SK-N-DZ (cell line): Measurements from ENCODE around the gene SSUH2.

Experiments used
- DNase-seq: peaks from one replicate; pipeline ENCODE4 v3.0.0-alpha.2; 2015; ENCODE audit warnings: low spot score

The SSUH2 gene

DNA sequence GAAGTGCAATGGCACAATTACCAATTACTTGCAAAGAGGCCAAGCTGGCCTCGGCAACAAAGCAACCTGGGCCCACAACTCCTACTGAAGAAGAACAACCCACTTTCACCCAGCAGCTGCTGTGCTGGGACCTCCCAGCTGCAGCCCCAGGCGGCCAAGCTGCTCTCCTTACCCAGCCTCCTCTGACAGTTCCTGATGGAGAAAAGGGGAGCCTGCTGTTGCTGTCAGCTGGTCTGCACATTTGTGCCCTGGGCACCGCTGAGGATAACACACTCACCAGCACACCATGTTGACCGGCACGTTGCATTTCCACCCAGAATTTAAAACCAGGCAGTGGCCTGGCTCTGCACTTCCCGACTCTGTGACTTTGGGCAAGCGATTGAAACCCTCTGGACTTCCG, 33.6 kb downstream of the SSUH2 start:
- DNase-seq: no peak

DNA sequence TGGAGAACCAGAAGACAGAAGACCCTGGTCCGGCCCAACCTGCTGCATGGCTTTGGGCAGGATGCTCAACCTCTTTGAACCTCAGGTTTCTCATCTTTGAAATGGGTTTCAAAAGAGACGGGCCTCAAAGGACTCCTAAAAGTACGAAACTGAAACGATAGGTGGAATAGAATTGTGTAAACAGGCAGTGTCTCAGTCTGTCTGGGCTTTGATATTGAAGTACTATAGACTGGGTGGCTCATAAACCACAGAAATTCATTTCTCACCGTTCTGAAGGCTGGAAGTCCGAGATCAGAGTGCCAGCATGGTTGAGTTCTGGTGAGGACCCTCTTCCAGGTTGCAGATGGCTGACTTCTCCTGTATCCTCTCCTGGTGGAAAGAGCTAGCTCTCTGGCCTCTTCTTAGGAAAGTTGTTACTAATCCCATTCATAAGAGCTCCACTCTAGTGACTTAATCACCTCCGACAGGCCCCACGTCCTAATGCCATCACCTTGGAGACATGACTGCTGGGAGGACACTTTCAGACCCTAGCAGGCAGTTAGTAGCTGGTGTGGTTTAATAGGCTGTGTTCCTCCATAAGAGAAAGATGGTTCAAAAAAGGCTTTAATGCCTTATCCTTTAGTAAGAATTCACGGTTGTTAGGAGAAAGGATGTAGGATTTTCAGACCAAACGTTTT, 35.7 kb downstream of the SSUH2 start:
- no peak for DNase-seq

DNA sequence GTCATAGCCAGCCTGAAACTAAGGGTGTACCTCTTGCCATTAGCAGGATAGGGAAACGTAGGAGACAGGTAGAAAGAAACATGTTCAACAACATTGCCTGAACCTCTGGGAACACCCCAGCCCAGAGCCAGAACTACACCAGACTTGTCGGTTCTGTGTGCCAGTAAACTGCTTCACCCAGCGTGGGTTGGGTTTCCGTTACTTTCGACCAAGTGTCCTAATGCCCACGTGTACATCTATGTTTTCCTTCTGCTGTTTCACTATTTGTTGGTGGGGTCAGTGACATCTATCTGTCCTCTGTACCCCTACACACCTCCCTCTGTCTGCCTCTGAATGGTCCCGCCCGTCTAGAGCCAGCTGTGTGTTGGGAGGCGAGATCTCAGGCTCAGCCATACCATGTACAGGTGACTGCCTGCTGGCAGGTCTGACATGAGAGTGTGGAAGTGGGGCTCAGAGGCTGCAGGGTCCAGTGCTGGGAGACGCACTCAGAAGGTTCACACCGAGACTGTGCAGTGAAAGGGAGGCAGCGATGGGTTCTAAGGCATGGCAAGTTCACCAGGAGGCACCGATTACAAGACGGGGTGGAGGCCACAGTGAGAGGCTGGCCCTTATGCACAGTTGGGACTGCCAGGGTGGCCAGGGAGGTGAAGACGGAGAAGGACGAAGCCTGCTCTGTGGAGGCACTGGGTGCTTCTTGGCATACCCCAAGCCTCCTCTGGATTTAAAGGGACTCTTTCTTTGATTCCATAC, 36.4 kb downstream of the SSUH2 start:
- no peak for DNase-seq

DNA sequence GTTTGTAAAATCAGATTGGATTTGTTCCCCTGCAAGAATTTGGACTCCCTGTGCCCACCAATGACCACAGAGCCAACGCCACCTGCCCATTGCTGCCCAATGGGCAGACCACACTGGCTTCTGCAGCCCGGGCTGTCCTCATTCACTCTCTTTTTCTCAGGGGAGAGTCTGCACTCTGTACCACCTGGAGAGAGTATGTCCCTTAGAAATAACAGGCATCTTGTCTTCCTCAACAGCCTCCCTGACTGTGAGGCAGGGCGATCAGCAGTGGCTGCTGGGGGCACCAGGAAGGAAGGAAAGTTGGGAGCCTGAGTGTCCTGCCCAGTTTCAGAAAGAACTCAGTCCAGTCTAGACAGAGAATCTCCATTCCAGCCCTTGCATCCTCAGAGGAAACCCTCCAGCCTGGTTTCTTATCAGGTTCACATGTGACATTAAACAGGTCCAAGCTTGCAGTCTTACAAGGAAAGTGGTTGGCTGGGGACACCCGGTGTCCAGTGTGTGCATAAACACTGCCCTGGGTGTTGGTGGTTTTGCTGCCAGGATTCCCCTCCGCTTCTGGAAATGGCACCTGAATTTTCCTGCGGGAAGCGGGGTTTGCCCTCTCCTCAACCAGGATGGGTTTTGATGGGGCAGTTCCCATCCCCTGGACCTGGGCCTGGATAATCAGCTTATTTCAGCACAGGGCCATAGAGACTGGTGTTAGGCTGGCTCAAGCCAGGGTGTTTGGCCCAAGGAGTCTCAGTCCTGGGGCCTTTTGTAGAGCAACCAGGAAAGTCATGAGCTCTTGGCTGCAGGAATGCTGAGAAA, 37.2 kb downstream of the SSUH2 start:
- peak; percentile 95 for DNase-seq

DNA sequence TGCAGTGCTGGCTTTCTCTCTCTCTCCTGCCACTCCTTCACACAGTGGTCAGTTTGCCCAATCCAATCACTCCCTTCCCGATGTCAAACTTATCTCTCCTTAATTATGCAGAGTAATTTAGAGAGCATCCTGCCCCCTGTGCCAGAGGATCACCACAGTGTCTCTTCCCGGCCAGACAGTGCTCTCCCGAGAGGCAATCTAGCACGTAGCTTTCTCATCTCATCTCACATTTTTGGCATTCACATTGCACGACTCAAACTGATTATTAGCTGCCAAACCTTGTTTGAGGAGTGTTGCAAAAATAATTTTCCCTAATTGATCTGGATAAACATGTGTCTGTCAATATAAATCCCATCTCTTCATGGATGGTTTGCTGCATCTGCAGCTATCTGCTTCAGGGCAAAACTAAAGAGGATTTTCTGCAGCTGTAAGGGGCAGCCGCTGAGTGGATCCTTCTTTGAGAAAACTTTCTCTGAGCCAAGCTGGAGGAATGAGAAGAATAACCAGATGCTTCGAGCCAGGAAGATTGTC, 37.8 kb downstream of the SSUH2 start:
- DNase-seq: no peak

DNA sequence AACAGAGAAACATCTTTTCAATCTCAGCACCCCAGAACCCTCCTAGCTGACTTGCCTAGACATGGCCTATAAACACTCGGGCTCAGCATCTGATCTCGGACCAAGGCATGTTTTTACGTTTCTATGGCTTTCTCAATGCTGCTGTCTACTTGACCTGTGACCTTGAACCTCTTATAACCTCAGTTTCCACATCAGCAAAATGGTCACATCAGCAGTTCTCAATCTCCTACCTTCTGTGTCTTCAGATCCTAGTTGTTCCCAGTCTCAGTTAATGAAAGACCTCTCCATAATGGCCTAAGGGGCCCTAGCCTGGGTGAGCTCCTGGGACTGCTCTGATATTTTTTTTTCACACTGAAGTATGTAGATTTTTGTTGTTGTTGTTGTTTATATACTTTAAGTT, 39.6 kb downstream of the SSUH2 start:
- no peak for DNase-seq

DNA sequence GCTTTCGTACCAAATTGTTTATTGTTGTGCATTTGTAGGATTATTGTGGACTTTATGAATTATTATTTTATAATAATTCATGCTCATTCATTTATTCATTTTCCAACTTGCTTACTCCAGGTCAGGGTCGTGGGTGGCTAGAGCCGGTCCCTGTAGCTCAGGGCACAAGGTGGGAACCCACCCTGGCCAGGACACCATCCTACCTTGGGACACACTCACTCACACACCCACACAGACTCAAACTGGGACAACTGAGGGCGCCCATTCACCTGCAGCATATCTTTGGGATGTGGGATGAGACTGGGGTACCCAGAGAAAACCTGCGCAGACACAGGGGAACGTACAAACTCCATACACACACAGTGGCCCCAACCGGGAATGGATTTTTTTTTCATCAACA, 40.6 kb downstream of the SSUH2 start:
- no peak for DNase-seq

DNA sequence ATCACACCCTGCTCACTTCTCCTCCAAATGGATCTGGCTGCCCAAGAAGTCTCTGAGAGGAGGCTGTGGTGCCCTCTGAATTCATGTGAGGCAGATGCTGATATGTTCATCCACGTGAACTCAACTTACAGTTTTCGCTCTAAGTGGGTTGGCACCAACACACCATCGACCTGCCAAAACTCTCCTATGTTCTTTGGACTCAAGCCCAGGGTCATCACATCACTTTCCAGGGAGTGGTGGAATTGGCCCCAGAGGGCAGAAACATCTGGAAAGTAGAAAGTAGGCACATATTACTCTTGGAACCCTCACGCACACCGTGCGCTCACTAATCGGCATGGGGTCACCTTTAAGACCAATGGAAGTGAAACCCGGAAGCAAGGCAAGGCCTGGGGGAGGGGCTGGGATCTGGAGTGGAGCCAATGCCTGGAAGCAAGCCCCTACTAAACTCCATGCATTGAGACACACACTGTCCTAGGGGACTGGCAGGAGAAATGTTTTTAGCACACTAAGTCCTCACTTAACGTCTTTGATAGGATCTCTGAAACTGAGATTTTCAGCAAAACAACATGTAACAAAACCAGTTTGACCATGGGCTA, 41.4 kb downstream of the SSUH2 start:
- no peak for DNase-seq

DNA sequence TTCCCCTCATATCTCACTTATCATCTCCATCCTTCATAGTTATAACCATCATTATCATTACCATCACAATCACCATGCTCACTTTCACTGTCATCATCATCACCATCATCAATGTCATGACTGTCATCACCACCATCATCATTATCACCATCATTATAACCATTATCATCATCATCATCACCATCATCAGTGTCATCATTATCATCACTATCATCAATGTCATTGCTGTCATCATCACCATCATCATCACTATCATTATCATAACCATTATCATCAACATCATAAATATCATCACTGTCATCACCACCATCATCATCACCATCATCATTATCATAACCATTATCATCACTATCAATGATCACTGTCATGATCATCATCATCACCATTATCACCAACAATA, 44.1 kb downstream of the SSUH2 start:
- DNase-seq: no peak

DNA sequence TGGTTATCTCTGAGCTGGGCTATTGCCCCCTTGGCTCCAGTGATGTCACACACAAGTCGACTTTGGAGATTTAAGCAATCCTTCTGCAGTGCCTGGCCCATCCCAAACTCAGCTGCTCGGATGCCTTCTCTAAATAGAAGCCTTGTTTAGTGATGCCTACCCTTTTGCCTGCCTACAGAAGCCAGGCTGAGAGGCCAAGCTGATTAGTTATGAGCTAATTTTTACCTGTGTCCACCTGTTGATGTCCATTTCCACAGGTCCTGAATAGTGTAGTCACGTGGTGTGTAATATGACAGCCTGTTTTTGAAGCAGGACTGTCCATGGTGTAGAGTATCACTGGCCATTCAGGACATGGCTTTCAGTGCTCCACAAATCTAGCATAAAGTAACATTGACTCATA, 45.5 kb downstream of the SSUH2 start:
- no peak for DNase-seq

DNA sequence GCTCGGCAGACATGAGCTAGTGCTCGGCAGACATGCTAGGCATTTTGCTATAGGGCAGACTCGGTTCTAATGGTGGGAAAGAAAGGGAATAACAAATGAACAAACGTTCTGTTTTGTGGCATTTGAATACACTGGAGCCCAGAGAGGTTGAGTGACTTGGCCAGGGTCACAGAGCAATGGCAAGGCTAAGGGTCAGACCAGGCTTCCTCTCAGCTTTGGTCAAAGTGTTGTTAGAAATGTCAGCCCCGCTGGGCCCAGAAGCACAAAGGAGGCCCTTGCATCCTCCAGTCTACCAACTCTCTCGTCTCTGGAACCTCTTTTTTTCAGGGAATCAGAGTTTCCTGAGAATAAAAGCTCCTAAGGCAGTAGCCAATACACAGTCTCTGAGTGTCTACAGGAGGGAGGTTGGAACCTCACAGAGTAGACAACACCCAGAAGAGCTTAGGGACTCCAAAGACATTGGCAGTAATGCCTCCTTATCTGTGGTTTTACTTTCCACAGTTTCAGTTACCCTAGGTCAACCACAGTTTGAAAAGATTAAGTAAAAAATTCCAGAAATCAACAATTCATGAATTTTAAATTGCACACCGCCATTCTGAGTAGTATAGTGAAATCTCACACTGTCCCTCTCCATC, 47.3 kb downstream of the SSUH2 start:
- DNase-seq: no peak

DNA sequence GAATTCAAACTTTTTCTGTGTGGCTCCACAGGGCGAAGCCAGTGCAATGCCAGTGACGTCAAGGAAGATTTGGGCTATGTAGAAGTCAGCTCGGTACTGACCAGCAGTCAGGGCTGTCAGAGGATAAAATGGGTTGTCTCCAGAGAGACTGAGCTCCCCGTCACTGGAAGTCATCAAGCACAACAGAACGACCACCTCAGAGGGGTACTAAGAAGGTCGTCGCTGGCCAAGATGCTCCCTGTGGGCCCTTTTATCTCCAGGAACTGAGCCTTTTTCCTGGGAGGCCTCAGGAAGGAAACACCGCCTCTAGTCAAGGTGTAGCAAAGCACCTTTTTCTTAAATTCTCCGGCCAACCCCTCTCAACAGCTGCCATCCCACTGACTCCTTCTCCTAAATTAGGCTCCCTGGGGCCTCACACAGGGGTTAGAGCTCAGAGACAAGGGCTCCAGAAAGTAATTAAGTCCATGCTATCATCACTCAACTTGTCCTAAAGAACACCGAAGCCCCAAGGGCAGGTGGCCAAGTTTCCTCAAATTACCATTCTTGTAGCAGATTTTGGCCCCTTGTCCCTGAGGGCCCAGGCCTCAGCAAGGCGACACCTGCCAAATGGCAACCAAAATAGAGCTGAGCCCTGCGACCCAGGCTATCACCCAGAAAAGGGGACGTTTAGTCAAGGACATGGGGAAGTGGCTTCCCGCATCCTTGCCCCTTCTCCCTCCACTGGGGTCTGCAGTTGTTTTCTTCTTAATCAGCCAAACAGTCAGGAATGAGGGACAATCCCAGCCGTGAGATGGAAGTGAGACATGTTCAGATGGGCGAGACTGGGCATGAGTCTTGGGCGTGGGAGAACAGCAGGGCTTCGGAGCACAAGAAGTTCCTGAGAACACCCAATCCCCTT, 48.0 kb downstream of the SSUH2 start:
- no peak for DNase-seq

DNA sequence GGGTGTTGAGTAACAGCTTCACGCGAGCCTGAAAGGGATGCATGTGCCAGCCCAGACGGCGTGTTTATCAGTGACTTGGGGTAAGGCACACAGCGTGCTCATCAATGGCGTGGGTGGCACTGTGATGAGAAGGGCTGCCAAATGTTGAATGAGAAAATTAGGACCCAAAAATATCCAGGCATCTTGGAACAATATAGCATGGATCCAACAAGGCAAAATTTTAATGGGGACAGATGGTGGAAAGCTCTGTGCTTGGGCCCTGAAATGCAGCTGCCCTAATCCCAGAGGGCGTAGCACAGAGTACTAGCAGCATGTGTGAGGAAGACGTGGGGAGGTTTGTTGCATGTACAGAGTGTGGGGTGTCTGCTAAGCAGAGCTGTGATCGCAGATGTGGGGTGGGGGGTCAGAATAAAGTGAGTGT, 48.9 kb downstream of the SSUH2 start:
- no peak for DNase-seq

DNA sequence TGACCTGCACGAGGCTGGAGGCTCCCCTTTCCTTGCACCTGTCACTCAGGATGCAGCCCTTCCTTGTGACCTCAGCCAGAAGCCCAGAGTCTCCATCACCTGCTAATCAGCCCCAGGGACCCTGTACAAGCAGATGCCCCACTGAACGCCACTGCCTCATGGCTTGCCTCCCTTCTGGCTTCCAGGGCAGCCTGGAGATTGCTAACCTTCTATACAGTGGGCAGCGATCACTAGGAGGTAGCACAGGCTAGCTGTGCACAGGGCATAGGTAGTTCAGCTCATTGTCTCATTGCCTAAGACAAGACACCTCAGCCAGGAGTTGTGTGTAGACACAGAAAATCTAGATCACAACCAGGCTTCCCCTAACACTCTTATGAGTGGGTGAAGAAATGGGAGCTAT, 49.3 kb downstream of the SSUH2 start:
- DNase-seq: no peak

DNA sequence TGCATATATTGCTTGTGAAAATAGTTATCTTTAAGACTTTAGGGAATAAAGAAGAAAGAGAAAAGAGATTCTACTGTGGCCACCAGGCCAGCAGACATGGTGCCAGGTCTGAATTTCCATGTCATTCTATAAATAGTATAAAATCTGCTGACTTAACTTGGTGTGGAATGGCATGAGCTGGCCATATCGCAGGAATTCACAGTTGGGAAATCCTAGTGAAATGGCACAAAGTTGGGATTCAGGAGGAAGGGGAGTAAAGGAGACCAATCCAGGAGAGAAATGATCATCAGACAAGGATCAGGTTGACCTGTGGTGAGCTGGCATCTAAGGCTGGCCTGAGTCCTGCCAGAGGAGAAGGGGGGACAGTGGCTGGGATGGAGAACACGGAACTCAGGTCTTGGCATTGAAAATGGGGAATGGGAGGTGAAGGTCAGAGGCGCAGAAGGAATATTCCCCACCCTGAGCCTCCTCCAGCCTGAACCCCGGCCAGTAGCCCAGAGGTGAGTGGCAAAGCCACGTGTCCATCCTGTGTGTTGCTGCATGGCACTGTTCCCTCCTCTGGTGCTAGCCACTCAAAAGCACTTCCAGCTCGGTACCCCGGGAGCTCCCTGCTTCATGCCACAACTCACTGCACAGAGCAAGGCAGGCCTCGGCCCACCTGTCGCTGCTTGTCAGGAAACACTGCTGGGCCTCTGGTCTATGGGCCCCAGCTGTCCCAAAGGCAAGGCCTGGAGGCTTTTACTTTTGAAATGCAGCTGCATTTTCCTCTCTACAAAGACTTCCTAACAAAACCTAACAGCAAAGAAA, 51.4 kb downstream of the SSUH2 start:
- DNase-seq: no peak

DNA sequence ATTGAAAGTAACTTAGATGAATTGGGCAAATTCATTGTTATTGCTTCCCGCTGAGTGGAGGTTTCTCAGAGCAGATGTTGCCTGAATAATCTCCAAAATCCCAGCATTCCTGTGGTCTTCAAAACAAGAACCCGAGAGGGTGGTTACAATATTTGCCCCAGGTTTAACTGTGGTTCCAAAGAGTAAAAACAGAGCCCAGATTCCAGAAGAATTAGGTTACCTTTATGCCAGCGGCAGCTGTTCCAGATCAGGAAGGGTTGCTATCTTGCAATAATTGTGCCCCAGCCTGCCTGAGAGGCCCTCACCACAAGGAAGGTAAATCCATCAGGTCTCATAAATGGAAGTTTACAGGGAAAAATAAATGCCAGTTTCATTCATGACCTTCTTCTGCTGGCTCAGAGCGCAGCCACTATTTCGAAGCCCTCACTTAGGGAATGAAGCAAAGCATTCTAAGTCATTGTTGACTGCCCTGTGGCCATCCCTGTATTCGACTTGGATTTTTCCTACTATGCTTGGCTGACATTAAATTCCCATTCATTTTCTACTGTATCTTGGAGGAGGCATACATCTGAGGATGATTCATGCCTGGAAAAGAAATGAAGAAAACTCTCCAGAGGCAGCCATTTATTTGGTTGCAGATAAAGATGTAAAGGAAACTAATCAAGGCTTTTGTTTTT, 54.6 kb downstream of the SSUH2 start:
- no peak for DNase-seq

DNA sequence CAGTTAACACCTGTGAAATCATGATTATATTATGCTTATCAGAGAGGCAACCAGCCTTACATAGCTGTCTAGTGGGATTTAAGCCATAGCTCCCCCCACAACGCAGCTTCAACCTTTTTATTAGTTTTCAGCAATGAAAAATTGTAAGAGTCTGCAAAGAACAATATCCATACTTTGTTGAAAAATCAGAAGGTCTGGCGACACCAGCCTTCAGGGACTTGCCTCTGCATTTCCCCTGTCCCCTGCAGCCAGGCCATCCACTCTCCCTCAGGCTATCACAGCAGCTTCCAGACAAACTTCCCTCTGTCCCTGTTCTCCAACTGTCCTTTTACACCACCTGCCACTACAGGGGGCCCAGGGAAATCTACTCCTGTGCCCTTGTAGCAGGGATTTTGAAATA, 59.9 kb downstream of the SSUH2 start:
- no peak for DNase-seq

DNA sequence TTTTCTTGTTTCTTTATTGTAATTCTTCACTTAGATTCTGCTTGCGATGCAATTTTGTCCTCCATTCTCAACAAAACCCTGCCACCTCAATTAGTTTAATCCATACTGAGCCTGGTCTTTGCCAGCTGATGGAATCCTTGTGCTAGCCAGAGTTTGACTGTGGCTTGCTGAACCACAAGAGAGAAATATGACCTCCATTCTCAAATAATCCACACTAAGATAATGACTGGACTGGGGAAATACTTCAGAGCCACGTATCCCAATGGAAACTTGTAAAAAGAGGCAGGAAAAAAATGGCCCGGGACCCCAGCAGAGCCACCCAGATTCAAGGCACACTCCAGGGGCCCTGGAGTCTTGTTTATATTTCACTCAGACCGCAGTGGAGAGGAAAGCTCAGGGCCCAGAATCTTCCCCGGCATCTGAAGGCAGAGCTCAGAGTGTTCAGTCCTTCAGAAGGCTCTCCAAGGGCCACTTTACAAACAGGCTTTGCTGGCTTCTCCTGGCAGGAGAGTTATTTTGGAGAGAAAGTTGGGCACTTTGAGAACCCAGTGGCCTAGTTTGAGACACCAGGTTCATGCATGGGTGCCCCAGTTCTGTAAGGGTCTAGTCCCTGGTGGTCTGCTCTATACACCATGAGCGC, 62.7 kb downstream of the SSUH2 start:
- DNase-seq: no peak
